Measurements from ENCODE around the gene LTBP1.

The LTBP1 gene

DNA sequence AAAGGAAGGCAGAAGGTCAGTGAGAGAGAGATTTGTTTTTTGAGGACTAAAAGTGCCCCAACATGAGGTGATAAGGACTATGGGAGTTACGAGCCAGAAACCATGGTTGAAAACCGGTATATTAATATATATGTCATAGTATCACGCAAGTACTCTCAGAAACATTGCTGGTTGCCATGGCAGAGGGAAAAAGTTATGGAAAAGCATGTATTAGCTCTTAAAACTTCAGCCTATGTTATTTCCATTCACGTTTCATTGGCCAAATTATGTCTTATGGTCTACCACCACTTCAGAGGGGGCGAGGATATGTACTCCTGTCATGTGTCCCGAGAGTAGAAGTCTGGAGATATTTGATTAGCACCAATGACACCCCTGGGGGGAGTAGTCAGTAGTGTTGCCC, 125.9 kb downstream of the LTBP1 start:
- DNase-seq: no peak

GRCh38 chr2:33073018-33073417, 126.3 kb downstream of the LTBP1 start:
- DNase-seq: no peak

DNA sequence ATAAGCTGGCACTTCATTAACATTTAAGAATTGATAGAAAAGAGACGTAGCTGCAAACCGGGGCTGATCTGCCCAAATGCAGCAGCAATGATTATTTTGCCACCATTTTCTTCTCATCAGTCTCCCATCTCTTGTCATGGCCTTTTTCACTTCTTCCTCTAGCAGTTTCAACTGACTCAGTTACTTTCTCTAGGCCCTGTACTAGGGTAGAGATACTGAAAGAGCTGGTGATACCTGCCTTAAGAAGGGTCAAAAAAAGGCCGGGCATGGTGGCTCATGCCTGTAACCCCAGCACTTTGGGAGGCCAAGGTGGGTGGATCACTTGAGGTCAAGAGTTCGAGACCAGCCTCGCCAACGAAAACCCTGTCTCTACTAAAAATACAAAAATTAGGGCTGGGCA, 127.4 kb downstream of the LTBP1 start:
- no peak for DNase-seq

GRCh38 chr2:33077311-33077710, 130.6 kb downstream of the LTBP1 start:
- no peak for DNase-seq

DNA sequence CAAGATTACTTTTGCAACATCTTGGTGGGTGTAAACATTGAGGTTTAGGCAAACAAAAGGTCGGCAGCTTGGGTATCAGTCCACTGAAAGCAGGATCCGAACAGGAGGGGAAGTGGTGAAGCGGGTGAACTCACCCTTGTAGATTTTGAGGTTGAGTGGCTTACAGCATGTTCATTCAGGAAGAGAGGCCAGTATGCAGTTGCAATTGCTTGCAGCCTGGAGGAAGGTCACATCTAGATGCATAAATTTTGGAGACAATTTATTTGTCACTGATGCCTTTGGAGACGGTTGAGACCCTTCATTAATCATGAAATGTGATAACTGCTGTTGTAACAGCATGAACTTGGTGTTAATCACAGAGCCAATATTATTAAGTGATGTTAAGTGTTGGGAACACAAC, 131.1 kb downstream of the LTBP1 start:
- no peak for DNase-seq

DNA sequence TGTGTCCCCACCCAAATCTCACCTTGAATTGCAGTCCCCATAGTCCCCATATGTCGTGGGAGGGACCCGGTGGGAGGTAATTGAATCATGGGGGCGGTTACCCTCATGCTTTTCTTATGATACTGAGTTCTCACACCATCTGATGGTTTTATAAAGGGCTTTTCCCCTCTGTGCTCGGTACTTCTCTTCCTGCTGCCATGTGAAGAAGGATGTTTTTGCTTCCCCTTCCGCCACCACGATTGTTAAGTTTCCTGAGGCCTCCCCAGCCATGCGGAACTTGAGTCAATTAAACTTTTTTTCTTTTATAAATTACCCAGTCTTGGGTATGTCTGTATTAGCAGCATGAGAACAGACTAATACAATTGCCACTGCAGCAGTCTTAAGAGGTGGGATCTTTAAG, 134.9 kb downstream of the LTBP1 start:
- no peak for DNase-seq

GRCh38 chr2:33083699-33084387, 137.1 kb downstream of the LTBP1 start:
- DNase-seq: no peak

DNA sequence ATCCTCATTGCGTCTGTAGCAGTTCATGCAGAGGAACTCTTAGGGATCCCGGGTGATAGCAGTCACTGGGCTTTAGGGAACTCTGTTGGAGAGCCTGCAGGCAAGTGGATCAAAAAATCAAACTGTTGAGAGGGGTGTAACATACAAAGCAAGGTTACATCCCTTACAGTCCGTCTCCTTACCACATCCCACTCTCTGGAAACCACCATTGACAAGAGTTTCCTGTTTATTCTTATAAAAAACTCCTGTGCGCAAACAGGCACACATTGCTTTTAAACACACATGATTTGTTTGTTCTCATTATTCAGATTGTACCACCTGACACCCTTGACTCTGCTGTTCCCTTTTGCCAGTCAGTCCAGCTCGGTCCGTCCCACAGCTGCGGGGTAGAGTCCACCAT, 137.7 kb downstream of the LTBP1 start:
- DNase-seq: no peak

DNA sequence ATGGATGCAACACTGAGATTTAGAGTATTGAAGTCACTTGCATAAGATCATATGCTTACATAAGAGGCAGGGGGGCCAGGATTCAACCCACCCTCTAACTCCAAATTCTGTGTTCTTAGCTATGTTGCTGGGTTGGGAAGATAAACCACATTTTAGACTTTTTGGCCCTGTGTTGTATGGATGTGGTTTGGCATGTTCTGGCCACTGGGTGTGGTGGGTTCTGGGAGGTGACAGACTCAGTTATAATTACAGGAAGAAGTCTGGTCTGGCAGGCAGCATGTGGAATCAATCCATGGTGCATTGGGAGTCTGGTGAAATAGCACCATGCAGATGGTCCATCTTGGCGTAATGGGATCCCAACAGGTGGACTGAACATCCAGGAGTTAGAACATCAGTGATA, 138.9 kb downstream of the LTBP1 start:
- DNase-seq: no peak

- DNase-seq: no peak
Measured at GRCh38 chr2:33086400-33087015, 139.8 kb downstream of the LTBP1 start.

- DNase-seq: no peak
Measured at GRCh38 chr2:33090553-33091134, 143.9 kb downstream of the LTBP1 start.

DNA sequence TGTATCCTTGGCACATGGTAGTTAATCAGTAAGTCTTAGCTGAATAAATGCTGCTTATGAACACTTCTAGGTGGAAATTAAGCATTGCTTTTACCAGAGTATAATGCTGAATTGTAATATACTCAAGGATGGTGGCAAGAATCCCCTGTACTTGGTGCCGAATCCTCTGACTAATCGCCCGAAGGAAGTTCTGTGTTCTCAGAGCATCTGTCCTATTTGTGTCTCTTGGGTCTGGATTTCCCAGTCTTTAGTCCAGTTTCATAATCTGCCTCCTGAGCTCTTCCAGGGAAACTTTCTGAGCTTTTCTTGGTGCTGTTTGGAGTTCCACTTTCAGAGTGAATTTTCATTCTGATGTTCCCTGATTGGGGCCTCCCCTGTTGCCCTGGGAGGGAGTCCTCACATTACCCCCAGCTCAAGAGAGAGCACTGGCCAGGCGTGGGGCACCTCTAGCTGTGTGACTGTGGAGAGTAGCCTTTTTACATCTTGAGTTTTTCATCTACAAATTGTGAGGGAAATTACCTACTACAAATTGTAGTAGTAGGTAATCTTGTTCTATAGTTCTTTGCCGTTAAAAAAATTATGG, 144.9 kb downstream of the LTBP1 start:
- no peak for DNase-seq

GRCh38 chr2:33093283-33093993, 146.7 kb downstream of the LTBP1 start:
- DNase-seq: no peak

DNA sequence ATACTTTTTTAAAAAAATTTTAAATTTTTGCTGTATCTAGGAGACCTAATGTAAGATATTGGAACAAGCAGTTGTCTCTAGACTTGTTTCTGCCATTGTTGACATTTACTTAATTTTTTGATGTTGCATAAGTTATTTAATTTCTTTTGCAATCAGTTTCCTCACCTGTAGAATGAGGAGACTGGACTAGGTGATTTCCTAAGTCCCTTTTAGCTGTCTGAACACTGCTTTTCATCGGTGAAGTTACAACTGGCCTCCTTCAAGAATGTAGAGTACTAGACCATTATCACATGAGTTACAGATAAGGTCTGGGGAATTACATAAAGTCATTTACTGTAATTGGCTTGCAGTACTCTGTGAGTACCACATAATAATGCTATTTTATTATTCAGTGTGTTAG, 147.6 kb downstream of the LTBP1 start:
- no peak for DNase-seq

DNA sequence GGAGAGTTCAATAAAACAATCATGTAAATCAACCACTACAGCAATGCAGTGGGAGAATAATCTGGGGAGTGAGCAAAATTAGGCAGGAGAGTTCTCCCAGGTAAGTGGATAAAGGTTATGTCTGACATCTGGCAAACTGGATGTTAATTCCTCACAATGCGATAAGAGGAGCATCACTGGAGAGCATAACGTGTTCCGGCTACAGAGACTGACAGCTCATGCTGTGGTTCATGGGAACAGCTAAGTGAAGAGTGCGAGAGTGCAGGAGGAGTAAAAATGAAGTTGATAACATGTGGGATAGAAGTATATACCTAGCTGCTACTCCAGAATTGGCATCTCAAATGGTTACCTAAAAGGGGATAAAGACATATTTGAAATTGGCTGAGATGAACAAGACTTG, 153.2 kb downstream of the LTBP1 start:
- DNase-seq: no peak

DNA sequence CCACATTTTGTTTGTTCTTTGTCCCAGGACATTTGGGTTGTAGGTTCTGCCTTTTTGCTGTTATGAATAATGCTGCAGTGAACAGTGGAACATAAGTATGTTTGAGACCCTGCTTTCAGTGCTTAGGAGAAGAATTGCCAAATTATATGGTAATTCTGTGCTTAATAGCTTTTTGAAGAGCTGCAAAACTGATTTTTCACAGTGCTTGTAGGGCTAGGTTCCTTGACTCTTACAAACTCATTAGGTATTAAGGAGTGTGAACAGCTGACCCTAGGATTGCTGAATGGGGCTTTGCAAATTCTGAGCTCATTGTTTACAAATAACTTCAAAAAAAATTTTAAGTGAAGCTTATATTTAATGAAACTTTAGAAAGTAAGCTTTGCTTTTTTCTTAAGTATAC, 154.2 kb downstream of the LTBP1 start:
- DNase-seq: no peak

DNA sequence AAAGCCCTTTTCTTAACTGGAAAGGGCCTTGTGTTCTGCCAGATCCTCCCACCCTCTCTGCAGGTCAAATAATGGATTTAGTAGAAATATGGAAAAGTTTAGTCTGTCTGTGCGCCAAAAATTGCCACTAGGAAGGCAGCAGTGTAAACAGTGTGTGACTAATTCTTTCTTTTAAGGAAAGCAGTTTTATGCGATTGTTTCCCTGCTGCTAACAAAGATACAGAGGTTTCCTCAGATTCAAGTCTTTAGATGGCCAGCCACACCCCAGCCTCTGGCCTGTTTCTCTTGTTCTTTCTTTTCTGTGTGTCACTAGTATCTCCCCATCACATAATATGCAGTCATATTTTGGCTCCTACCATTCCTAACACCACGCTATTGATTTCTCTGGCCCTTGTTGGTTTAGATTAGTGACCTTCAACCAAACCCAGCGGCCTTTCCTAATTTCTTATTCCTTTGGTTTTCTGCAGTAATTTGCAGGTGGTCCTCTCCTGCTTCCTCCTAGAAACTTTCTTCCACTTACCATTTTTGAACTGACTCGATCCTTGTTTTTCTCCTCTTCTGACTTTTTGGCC, 157.4 kb downstream of the LTBP1 start:
- no peak for DNase-seq

GRCh38 chr2:33104726-33105125, 158.0 kb downstream of the LTBP1 start:
- DNase-seq: no peak

- DNase-seq: no peak
Measured at GRCh38 chr2:33106115-33106514, 159.4 kb downstream of the LTBP1 start.

DNA sequence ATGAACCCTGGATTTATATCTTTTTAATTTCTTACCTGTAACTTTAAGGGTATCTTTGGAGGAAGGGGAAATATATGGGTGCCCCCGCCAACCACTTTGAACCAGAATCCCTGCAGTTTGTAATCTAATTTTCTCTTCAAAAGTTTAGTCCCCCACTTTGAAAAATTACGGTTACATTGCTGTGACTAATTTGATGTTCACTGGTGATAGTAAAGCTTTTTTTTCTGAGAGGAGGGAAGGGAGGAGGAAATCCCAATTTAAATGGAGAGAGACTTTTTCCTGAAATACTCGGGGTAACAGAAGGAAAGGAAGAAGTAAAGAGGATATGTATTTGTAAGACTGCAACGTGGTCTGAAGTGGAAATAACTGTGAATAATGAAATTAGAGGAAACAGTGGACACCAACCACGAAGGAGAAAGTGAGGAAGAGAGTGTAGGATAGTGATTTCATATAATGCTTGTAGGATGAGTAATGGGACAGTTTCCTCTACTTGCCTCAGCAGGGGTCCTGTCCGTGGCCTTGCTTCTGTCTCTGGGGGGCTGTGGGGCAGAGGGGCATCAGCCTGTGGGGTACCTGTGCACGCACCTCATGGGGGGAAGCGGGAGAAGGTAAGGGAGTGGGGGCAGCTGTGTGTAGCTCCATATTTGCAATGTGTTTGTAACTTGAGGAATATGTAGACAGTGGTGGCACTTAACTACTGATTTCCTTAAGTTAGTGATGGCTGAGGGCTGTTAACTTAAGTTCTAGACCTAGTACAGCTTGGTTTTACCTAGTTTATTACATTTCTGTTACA, 161.1 kb downstream of the LTBP1 start:
- no peak for DNase-seq
